Measurements from ENCODE around the gene PADI3.

PADI3 gene

GRCh38 chr1:17225140-17225539 is 23.8 kb upstream of the PADI3 start:
- TF ChIP-seq, protein P1, sequence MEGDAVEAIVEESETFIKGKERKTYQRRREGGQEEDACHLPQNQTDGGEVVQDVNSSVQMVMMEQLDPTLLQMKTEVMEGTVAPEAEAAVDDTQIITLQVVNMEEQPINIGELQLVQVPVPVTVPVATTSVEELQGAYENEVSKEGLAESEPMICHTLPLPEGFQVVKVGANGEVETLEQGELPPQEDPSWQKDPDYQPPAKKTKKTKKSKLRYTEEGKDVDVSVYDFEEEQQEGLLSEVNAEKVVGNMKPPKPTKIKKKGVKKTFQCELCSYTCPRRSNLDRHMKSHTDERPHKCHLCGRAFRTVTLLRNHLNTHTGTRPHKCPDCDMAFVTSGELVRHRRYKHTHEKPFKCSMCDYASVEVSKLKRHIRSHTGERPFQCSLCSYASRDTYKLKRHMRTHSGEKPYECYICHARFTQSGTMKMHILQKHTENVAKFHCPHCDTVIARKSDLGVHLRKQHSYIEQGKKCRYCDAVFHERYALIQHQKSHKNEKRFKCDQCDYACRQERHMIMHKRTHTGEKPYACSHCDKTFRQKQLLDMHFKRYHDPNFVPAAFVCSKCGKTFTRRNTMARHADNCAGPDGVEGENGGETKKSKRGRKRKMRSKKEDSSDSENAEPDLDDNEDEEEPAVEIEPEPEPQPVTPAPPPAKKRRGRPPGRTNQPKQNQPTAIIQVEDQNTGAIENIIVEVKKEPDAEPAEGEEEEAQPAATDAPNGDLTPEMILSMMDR (IDR thresholded peaks at IDR 0.05; ENCODE audit: extremely low read depth, missing control alignments), result no peak
- DNase-seq (ENCODE audit: low spot score), result no peak

GRCh38 chr1:17227358-17227915 is 21.5 kb upstream of the PADI3 start:
- DNase-seq (ENCODE audit: low spot score), result no peak
- TF ChIP-seq, protein P1 (IDR thresholded peaks at IDR 0.05; ENCODE audit: extremely low read depth, missing control alignments), result no peak

DNA sequence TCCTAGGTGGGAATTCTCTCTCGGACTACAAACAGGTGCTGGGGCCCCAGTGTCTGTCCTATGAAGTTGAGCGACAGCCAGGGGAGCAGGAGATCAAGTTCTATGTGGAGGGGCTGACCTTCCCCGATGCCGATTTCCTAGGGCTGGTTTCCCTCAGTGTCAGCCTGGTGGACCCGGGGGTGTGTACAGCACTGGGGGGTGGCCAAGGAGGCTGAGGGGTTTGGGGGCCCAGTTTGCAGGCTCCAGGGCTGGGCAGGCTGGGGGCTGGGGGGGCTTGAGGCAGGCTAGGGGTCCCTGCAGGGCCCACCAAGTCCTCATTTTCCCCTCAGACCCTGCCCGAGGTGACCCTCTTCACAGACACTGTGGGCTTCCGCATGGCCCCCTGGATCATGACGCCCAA is 20.3 kb upstream of the PADI3 start:
- no peak for DNase-seq (ENCODE audit: low spot score)
- TF ChIP-seq, protein P1 (IDR thresholded peaks at IDR 0.05; ENCODE audit: extremely low read depth, missing control alignments), result no peak

- DNase-seq (ENCODE audit: low spot score), result no peak
Observed at GRCh38 chr1:17229379-17229778, 19.5 kb upstream of the PADI3 start.

GRCh38 chr1:17230106-17230505 is 18.8 kb upstream of the PADI3 start:
- TF ChIP-seq, protein P1 (IDR thresholded peaks at IDR 0.05; ENCODE audit: extremely low read depth, missing control alignments), result no peak
- DNase-seq (ENCODE audit: low spot score), result no peak

More at GRCh38 chr1:17229379-17229778, 19.5 kb upstream of the PADI3 start:
- TF ChIP-seq, protein P1 (IDR thresholded peaks at IDR 0.05; ENCODE audit: extremely low read depth, missing control alignments), result no peak

GRCh38 chr1:17230671-17231310 is 18.1 kb upstream of the PADI3 start:
- DNase-seq (ENCODE audit: low spot score), result no peak
- TF ChIP-seq, protein P1 (IDR thresholded peaks at IDR 0.05; ENCODE audit: extremely low read depth, missing control alignments), result no peak

- no peak for DNase-seq (ENCODE audit: low spot score)
- TF ChIP-seq, protein P1 (IDR thresholded peaks at IDR 0.05; ENCODE audit: extremely low read depth, missing control alignments), result no peak
Observed at GRCh38 chr1:17232759-17233661, 15.9 kb upstream of the PADI3 start.
